ENCODE results near the gene AIFM1.
A peak's percentile ranks its signal among the peaks of the same experiment; 100 is the strongest.

AIFM1 gene

DNA sequence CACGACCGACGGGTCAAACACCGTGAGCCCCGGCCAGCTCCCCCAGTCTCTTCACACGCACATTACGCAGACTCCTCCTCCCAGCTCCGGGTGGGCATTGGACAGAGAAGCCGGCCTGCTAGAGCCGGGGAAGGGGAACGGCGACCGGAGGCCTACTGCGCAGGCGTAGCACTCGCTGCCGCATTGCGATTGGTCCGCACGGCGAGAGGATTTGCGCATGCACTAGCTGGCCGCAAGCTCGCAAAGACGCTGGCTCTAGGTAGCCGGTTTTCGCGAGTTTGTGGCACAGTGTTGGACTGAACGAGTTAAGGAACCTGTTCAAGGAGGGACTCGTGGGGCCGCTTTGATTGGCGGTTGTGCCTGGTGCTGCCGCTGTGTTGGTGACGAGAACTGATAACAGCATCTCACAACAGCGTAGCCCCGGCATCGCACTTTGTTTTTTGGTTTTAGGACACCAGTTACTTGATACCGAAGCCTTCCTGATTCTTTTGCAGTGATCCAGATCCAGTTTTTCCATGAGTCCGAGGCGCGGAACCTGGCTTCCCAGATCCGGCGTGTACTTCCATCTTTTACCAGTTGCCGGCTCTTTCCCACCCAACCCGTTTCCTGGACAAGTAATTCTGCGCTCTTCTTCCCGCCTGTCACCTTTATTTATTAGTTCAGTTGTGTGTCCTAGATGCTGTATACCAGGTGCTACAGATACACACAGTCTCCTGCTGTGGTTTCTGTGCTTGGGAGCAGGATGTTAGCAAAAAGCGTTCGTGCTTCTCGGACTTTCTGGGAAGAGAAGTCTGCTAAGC, at the start of gene AIFM1:
AIFM1 (minus strand) TSS at position 139 of the 800 bp plus-strand sequence. CDS start 185 bp downstream, outside the sequence.
- peaks cover 3% of the 10 kb centered on the region for H3K36me3 ChIP-seq (ENCODE audit: control insufficient read depth, insufficient read depth, low read length)
- H3K27me3 ChIP-seq (ENCODE audit: control insufficient read depth, insufficient read depth, low read length): peaks cover 11% of the 10 kb centered on the region
- peak within 1 kb of the TSS; percentile 92 for H3K9ac ChIP-seq (ENCODE audit: low read depth, low read length)
- peaks cover 7% of the 10 kb centered on the region for H3K4me1 ChIP-seq (ENCODE audit: control insufficient read depth, insufficient read depth, low read length)
- peak within 1 kb of the TSS; percentile 99 for H3K4me3 ChIP-seq (ENCODE audit: low read depth, low read length)
- no peaks in the 10 kb centered on the region for H3K9me3 ChIP-seq (ENCODE audit: control insufficient read depth, insufficient read depth, low read length)

GRCh38 chrX:130213376-130213775, 47.7 kb upstream of the AIFM1 start:
- Histone ChIP-seq H3K9me3 (ENCODE audit: control insufficient read depth, insufficient read depth, low read length) (no peaks in the 10 kb centered on the region), H3K27me3 (ENCODE audit: control insufficient read depth, insufficient read depth, low read length) (no peaks in the 10 kb centered on the region), H3K9ac (ENCODE audit: low read depth, low read length) (no peak overlapping the region), H3K36me3 (ENCODE audit: control insufficient read depth, insufficient read depth, low read length) (peaks cover 7% of the 10 kb centered on the region), H3K4me3 (ENCODE audit: low read depth, low read length) (no peak overlapping the region), H3K4me1 (ENCODE audit: control insufficient read depth, insufficient read depth, low read length) (no peaks in the 10 kb centered on the region)

- Histone ChIP-seq H3K36me3 (ENCODE audit: control insufficient read depth, insufficient read depth, low read length) (peaks cover 7% of the 10 kb centered on the region), H3K9me3 (ENCODE audit: control insufficient read depth, insufficient read depth, low read length) (no peaks in the 10 kb centered on the region), H3K27me3 (ENCODE audit: control insufficient read depth, insufficient read depth, low read length) (no peaks in the 10 kb centered on the region), H3K4me1 (ENCODE audit: control insufficient read depth, insufficient read depth, low read length) (no peaks in the 10 kb centered on the region), H3K9ac (ENCODE audit: low read depth, low read length) (no peak overlapping the region), H3K4me3 (ENCODE audit: low read depth, low read length) (no peak overlapping the region)
Measured at GRCh38 chrX:130212371-130212770, 46.7 kb upstream of the AIFM1 start.

DNA sequence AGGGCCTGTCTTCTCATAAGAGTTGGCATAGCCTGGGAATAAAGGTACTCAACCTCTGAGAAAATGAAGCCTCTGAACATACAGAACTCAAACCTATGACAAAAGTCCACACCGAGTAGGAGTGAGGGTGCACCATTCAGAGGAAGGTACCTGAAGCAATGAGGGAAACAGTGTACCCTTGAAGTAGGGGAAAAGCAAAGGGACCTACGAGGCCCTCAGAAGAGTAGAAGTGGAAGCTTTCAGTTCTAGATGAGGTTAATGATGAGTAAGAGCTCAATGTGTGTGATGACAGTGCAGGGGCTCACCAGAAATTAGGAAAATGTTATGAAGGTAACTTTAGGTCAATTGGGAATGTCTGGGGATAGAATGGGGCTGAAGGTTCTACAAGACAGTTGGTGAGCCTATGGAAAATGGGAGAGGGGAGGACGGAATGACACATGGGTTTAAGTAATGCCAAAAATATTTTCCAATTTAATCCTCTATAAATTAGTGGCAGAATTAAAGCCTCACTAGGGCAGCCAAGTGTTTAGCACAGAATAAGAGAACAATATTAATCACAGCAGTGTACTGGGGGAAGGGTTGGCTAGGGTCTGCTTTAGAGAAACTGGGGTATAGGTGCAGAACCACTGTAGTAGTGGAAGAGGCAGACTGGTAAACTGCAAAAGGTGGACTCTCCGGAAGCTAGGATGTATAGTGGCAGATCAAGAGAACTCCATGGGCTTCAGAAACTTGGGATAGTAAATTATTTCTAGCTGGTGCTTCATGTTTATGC, 46.0 kb upstream of the AIFM1 start:
- Histone ChIP-seq H3K36me3 (ENCODE audit: control insufficient read depth, insufficient read depth, low read length) (peaks cover 7% of the 10 kb centered on the region), H3K4me1 (ENCODE audit: control insufficient read depth, insufficient read depth, low read length) (no peaks in the 10 kb centered on the region)

GRCh38 chrX:130204647-130205046, 39.0 kb upstream of the AIFM1 start:
- Histone ChIP-seq H3K9me3 (ENCODE audit: control insufficient read depth, insufficient read depth, low read length) (no peaks in the 10 kb centered on the region), H3K36me3 (ENCODE audit: control insufficient read depth, insufficient read depth, low read length) (peaks cover 6% of the 10 kb centered on the region), H3K27me3 (ENCODE audit: control insufficient read depth, insufficient read depth, low read length) (no peaks in the 10 kb centered on the region), H3K4me1 (ENCODE audit: control insufficient read depth, insufficient read depth, low read length) (no peaks in the 10 kb centered on the region), H3K9ac (ENCODE audit: low read depth, low read length) (no peak overlapping the region), H3K4me3 (ENCODE audit: low read depth, low read length) (no peak overlapping the region)

More for the DNA sequence above, 46.0 kb upstream of the AIFM1 start:
- Histone ChIP-seq H3K9me3 (ENCODE audit: control insufficient read depth, insufficient read depth, low read length) (no peaks in the 10 kb centered on the region), H3K27me3 (ENCODE audit: control insufficient read depth, insufficient read depth, low read length) (no peaks in the 10 kb centered on the region), H3K4me3 (ENCODE audit: low read depth, low read length) (no peak overlapping the region), H3K9ac (ENCODE audit: low read depth, low read length) (no peak overlapping the region)

GRCh38 chrX:130197464-130197863, 31.8 kb upstream of the AIFM1 start:
- no peaks in the 10 kb centered on the region for H3K36me3 ChIP-seq (ENCODE audit: control insufficient read depth, insufficient read depth, low read length)
- no peak overlapping the region for H3K4me3 ChIP-seq (ENCODE audit: low read depth, low read length)
- H3K4me1 ChIP-seq (ENCODE audit: control insufficient read depth, insufficient read depth, low read length): no peaks in the 10 kb centered on the region
- H3K27me3 ChIP-seq (ENCODE audit: control insufficient read depth, insufficient read depth, low read length): no peaks in the 10 kb centered on the region
- H3K9ac ChIP-seq (ENCODE audit: low read depth, low read length): no peak overlapping the region
- H3K9me3 ChIP-seq (ENCODE audit: control insufficient read depth, insufficient read depth, low read length): no peaks in the 10 kb centered on the region

GRCh38 chrX:130196466-130196865, 30.8 kb upstream of the AIFM1 start:
- H3K4me1 ChIP-seq (ENCODE audit: control insufficient read depth, insufficient read depth, low read length): no peaks in the 10 kb centered on the region
- no peak overlapping the region for H3K9ac ChIP-seq (ENCODE audit: low read depth, low read length)
- no peaks in the 10 kb centered on the region for H3K9me3 ChIP-seq (ENCODE audit: control insufficient read depth, insufficient read depth, low read length)

GRCh38 chrX:130190801-130191200, 25.2 kb upstream of the AIFM1 start:
- H3K36me3 ChIP-seq (ENCODE audit: control insufficient read depth, insufficient read depth, low read length): no peaks in the 10 kb centered on the region
- no peak overlapping the region for H3K9ac ChIP-seq (ENCODE audit: low read depth, low read length)
- H3K27me3 ChIP-seq (ENCODE audit: control insufficient read depth, insufficient read depth, low read length): no peaks in the 10 kb centered on the region
- no peaks in the 10 kb centered on the region for H3K4me1 ChIP-seq (ENCODE audit: control insufficient read depth, insufficient read depth, low read length)
- H3K9me3 ChIP-seq (ENCODE audit: control insufficient read depth, insufficient read depth, low read length): no peaks in the 10 kb centered on the region
- H3K4me3 ChIP-seq (ENCODE audit: low read depth, low read length): no peak overlapping the region

More at GRCh38 chrX:130196466-130196865, 30.8 kb upstream of the AIFM1 start:
- no peaks in the 10 kb centered on the region for H3K36me3 ChIP-seq (ENCODE audit: control insufficient read depth, insufficient read depth, low read length)
- no peak overlapping the region for H3K4me3 ChIP-seq (ENCODE audit: low read depth, low read length)
- H3K27me3 ChIP-seq (ENCODE audit: control insufficient read depth, insufficient read depth, low read length): no peaks in the 10 kb centered on the region

DNA sequence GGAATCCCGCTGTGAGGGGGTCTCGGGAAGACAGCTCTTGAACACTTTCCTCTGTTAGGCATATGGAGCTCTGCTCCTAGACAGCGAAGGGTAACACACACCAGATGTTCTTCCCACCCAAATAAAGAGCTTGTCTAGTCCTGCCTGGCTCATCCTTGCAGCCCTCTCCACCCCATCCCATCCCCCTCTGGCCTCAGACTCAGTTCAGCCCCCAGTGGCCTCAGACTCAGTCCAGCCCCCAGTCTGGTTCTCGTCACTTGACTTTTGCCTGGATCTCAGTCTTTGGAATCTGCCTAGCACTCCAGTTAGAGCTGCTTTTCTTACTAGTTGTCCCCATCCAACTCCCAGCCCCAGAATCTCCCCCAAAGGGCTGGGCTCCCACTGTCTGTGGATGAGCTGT, 21.0 kb upstream of the AIFM1 start:
- Histone ChIP-seq H3K27me3 (ENCODE audit: control insufficient read depth, insufficient read depth, low read length) (peaks cover 2% of the 10 kb centered on the region), H3K9ac (ENCODE audit: low read depth, low read length) (no peak overlapping the region), H3K4me1 (ENCODE audit: control insufficient read depth, insufficient read depth, low read length) (no peaks in the 10 kb centered on the region), H3K4me3 (ENCODE audit: low read depth, low read length) (no peak overlapping the region), H3K9me3 (ENCODE audit: control insufficient read depth, insufficient read depth, low read length) (no peaks in the 10 kb centered on the region), H3K36me3 (ENCODE audit: control insufficient read depth, insufficient read depth, low read length) (no peaks in the 10 kb centered on the region)

GRCh38 chrX:130184857-130185256, 19.2 kb upstream of the AIFM1 start:
- H3K27me3 ChIP-seq (ENCODE audit: control insufficient read depth, insufficient read depth, low read length): peaks cover 2% of the 10 kb centered on the region
- no peaks in the 10 kb centered on the region for H3K9me3 ChIP-seq (ENCODE audit: control insufficient read depth, insufficient read depth, low read length)
- no peak overlapping the region for H3K9ac ChIP-seq (ENCODE audit: low read depth, low read length)
- no peaks in the 10 kb centered on the region for H3K4me1 ChIP-seq (ENCODE audit: control insufficient read depth, insufficient read depth, low read length)
- no peaks in the 10 kb centered on the region for H3K36me3 ChIP-seq (ENCODE audit: control insufficient read depth, insufficient read depth, low read length)
- no peak overlapping the region for H3K4me3 ChIP-seq (ENCODE audit: low read depth, low read length)

DNA sequence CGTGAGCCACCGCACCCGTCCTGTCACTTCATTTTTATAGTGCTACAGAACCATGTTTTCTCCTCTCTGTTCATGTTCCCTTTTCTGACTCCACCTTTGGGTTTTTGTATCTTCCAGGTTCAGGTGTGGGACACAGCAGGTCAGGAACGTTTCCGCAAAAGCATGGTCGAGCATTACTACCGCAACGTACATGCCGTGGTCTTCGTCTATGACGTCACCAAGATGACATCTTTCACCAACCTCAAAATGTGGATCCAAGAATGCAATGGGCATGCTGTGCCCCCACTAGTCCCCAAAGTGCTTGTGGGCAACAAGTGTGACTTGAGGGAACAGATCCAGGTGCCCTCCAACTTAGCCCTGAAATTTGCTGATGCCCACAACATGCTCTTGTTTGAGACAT, 18.5 kb upstream of the AIFM1 start:
- H3K4me1 ChIP-seq (ENCODE audit: control insufficient read depth, insufficient read depth, low read length): no peaks in the 10 kb centered on the region
- peaks cover 2% of the 10 kb centered on the region for H3K27me3 ChIP-seq (ENCODE audit: control insufficient read depth, insufficient read depth, low read length)
- no peak overlapping the region for H3K9ac ChIP-seq (ENCODE audit: low read depth, low read length)
- no peak overlapping the region for H3K4me3 ChIP-seq (ENCODE audit: low read depth, low read length)
- H3K36me3 ChIP-seq (ENCODE audit: control insufficient read depth, insufficient read depth, low read length): no peaks in the 10 kb centered on the region
- no peaks in the 10 kb centered on the region for H3K9me3 ChIP-seq (ENCODE audit: control insufficient read depth, insufficient read depth, low read length)

All from iPS-15b (cell line).